Tibial nerve (tissue), 4 donors: ENCODE measurements around the gene CALM3.

Source experiments
- CTCF ChIP-seq, 5 experiments: fragments of 200-600 bp in 3 of 5; fragments of 450-650 bp in 2 of 5; sonication (generic) in 3 of 5; IDR thresholded peaks; one replicate each; pipeline ENCODE4 v1.5.1; 2016 to 2019; ENCODE audit warnings: antibody characterized with exemption in 5 of 5, mild to moderate bottlenecking in 3 of 5, moderate library complexity in 2 of 5
- EP300 ChIP-seq, 2 donors: sonication (generic); formaldehyde crosslinking; IDR thresholded peaks; one replicate each; pipeline ENCODE4 v1.6.1; 2017; ENCODE audit warnings: antibody characterized with exemption in 2 of 2, mild to moderate bottlenecking in 1 of 2
- POLR2A ChIP-seq, 2 donors: fragments of 450-650 bp; IDR thresholded peaks; one replicate each; pipeline ENCODE4 v1.6.1; 2017; ENCODE audit warnings: antibody characterized with exemption in 2 of 2, mild to moderate bottlenecking in 2 of 2, moderate library complexity in 2 of 2

- TF ChIP-seq CTCF (IDR thresholded peaks at IDR 0.05) = no peak
- TF ChIP-seq EP300 (IDR thresholded peaks at IDR 0.05) = no peak
- TF ChIP-seq POLR2A (IDR thresholded peaks at IDR 0.05) = no peak
Observed at GRCh38 chr19:46615966-46616365, 14.8 kb downstream of the CALM3 start.
